Measurements from ENCODE around the gene PLAC9.
"Not testable (repeated sequence)": the region's sequence is repeated elsewhere in the genome, so short reads cannot be mapped to it uniquely, and the experiment has no call there.

Gene PLAC9, protein sequence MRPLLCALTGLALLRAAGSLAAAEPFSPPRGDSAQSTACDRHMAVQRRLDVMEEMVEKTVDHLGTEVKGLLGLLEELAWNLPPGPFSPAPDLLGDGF

GRCh38 chr10:80132299-80133139 lies at the start of gene PLAC9:
Gene PLAC9 (plus strand): TSS chr10:80132730. CDS start chr10:80132763, 33 bp downstream.
- Histone ChIP-seq H3K9me3 (ENCODE audit: control insufficient read depth, insufficient read depth, low read depth, low read length) (no peaks in the 10 kb centered on the region), H3K4me3 (ENCODE audit: low read depth, low read length) (peak within 1 kb of the TSS; percentile 62), H3K27me3 (ENCODE audit: control insufficient read depth, insufficient read depth, low read length) (peaks cover 23% of the 10 kb centered on the region), H3K9ac (ENCODE audit: low read length) (peak within 1 kb of the TSS; percentile 39), H3K36me3 (ENCODE audit: control insufficient read depth, insufficient read depth, low read length) (no peaks in the 10 kb centered on the region), H3K27ac (ENCODE audit: low read depth, low read length) (no peak within 1 kb of the TSS), H3K4me1 (ENCODE audit: control insufficient read depth, insufficient read depth, low read length) (peaks cover 16% of the 10 kb centered on the region)

GRCh38 chr10:80090121-80090520 lies 42.4 kb upstream of the PLAC9 start:
- H3K4me3 ChIP-seq (ENCODE audit: low read depth, low read length) = no peak overlapping the region
- no peak overlapping the region for H3K27ac ChIP-seq (ENCODE audit: low read depth, low read length)
- H3K4me1 ChIP-seq (ENCODE audit: control insufficient read depth, insufficient read depth, low read length) = no peaks in the 10 kb centered on the region
- 0 out of 2 replicates have a peak, but pooled peaks cover 2% of the 10 kb centered on the region for H3K36me3 ChIP-seq (ENCODE audit: control insufficient read depth, insufficient read depth, low read length)
- H3K9ac ChIP-seq (ENCODE audit: low read length) = no peak overlapping the region
- H3K27me3 ChIP-seq (ENCODE audit: control insufficient read depth, insufficient read depth, low read length) = no peaks in the 10 kb centered on the region
- H3K9me3 ChIP-seq (ENCODE audit: control insufficient read depth, insufficient read depth, low read depth, low read length) = no peaks in the 10 kb centered on the region

DNA sequence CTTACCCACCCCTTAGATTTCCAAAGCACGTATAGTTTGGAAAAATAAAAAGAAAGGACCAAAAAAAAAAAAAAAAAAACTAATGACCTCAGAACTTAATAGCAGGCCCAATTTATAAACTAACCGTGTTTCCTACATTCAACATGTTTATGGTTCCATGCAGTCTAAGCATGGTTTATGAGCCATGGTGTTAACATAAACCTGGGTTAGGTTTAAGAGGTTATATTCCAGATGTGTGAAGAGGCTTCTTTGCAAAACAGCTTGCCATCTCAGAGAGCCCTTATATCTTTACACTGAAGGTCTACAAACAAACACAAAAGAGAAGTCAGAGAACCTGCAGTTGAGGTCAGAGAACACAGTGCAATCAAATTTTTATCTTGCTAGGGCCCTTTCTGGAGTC lies 38.3 kb upstream of the PLAC9 start:
- Histone ChIP-seq H3K4me1 (ENCODE audit: control insufficient read depth, insufficient read depth, low read length) (no peaks in the 10 kb centered on the region), H3K9me3 (ENCODE audit: control insufficient read depth, insufficient read depth, low read depth, low read length) (no peaks in the 10 kb centered on the region), H3K27ac (ENCODE audit: low read depth, low read length) (no peak overlapping the region), H3K27me3 (ENCODE audit: control insufficient read depth, insufficient read depth, low read length) (no peaks in the 10 kb centered on the region), H3K4me3 (ENCODE audit: low read depth, low read length) (no peak overlapping the region), H3K9ac (ENCODE audit: low read length) (no peak overlapping the region), H3K36me3 (ENCODE audit: control insufficient read depth, insufficient read depth, low read length) (no peaks in the 10 kb centered on the region)

GRCh38 chr10:80098272-80098671 lies 34.3 kb upstream of the PLAC9 start:
- not testable (repeated sequence) for H3K9ac ChIP-seq (ENCODE audit: low read length); H3K9me3 ChIP-seq (ENCODE audit: control insufficient read depth, insufficient read depth, low read depth, low read length); H3K27ac ChIP-seq (ENCODE audit: low read depth, low read length); H3K4me1 ChIP-seq (ENCODE audit: control insufficient read depth, insufficient read depth, low read length); H3K36me3 ChIP-seq (ENCODE audit: control insufficient read depth, insufficient read depth, low read length); H3K27me3 ChIP-seq (ENCODE audit: control insufficient read depth, insufficient read depth, low read length); H3K4me3 ChIP-seq (ENCODE audit: low read depth, low read length)

GRCh38 chr10:80099295-80099694 lies 33.2 kb upstream of the PLAC9 start:
- H3K4me3 ChIP-seq (ENCODE audit: low read depth, low read length); H3K9me3 ChIP-seq (ENCODE audit: control insufficient read depth, insufficient read depth, low read depth, low read length); H3K4me1 ChIP-seq (ENCODE audit: control insufficient read depth, insufficient read depth, low read length); H3K36me3 ChIP-seq (ENCODE audit: control insufficient read depth, insufficient read depth, low read length); H3K27ac ChIP-seq (ENCODE audit: low read depth, low read length); H3K9ac ChIP-seq (ENCODE audit: low read length); H3K27me3 ChIP-seq (ENCODE audit: control insufficient read depth, insufficient read depth, low read length): not testable (repeated sequence)

- no peaks in the 10 kb centered on the region for H3K36me3 ChIP-seq (ENCODE audit: control insufficient read depth, insufficient read depth, low read length)
- peaks cover 8% of the 10 kb centered on the region; the same call in 1 of the 2 replicates for H3K4me1 ChIP-seq (ENCODE audit: control insufficient read depth, insufficient read depth, low read length)
- H3K9me3 ChIP-seq (ENCODE audit: control insufficient read depth, insufficient read depth, low read depth, low read length) = no peaks in the 10 kb centered on the region
- no peak overlapping the region for H3K9ac ChIP-seq (ENCODE audit: low read length)
- no peak overlapping the region for H3K27ac ChIP-seq (ENCODE audit: low read depth, low read length)
- H3K4me3 ChIP-seq (ENCODE audit: low read depth, low read length) = no peak overlapping the region
- no peaks in the 10 kb centered on the region for H3K27me3 ChIP-seq (ENCODE audit: control insufficient read depth, insufficient read depth, low read length)
Observed at GRCh38 chr10:80100116-80100515, 32.4 kb upstream of the PLAC9 start.

- Histone ChIP-seq H3K27me3 (ENCODE audit: control insufficient read depth, insufficient read depth, low read length) (no peaks in the 10 kb centered on the region), H3K36me3 (ENCODE audit: control insufficient read depth, insufficient read depth, low read length) (no peaks in the 10 kb centered on the region), H3K4me3 (ENCODE audit: low read depth, low read length) (no peak overlapping the region), H3K9me3 (ENCODE audit: control insufficient read depth, insufficient read depth, low read depth, low read length) (no peaks in the 10 kb centered on the region), H3K27ac (ENCODE audit: low read depth, low read length) (no peak overlapping the region), H3K4me1 (ENCODE audit: control insufficient read depth, insufficient read depth, low read length) (peaks cover 16% of the 10 kb centered on the region; the same call in 1 of the 2 replicates), H3K9ac (ENCODE audit: low read length) (no peak overlapping the region)
Observed at GRCh38 chr10:80100861-80101695, 31.5 kb upstream of the PLAC9 start.

DNA sequence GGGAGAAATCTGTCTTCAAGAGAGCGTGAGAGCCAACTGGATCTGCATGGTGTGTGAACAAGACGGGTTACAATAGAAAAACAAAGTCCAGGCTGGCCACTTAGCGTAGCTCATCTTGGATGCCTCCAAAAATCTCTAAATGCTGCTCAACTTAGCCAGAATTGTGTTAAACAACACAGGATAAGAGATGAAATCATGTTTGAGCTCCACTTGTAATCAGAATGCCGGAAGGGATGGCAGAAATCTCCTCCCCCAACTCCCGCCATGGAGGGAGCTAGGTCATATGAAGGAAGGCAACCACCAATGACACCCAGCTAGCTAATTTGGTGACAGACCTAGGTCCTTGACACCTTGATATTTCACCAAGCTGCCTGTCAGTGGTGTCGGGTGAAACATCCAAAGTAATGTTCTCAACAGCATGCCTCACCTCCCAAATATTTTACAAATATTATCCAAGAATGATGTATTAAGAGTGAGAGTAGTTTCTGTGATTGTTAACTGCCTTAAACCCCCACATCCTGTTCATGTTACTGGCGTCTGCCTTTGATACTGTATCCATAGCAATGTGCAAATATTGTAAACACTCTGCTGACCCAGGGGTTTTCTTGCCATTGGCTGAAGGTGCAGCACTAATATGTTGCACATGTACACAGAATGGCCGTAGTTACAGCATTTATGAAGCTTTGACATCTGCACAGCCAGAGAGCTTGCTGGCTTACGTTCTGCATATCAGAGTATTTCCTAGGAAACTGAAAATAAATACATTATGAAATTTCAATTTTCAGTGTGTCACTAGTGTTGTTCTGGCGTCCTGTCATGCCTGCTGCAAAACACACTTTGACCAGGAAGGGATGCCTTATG lies 28.2 kb upstream of the PLAC9 start:
- Histone ChIP-seq H3K4me1 (ENCODE audit: control insufficient read depth, insufficient read depth, low read length) (peaks cover 16% of the 10 kb centered on the region; the same call in 1 of the 2 replicates), H3K4me3 (ENCODE audit: low read depth, low read length) (no peak overlapping the region), H3K27ac (ENCODE audit: low read depth, low read length) (no peak overlapping the region), H3K9ac (ENCODE audit: low read length) (no peak overlapping the region), H3K36me3 (ENCODE audit: control insufficient read depth, insufficient read depth, low read length) (no peaks in the 10 kb centered on the region), H3K27me3 (ENCODE audit: control insufficient read depth, insufficient read depth, low read length) (no peaks in the 10 kb centered on the region), H3K9me3 (ENCODE audit: control insufficient read depth, insufficient read depth, low read depth, low read length) (peaks cover 16% of the 10 kb centered on the region)

- no peak overlapping the region for H3K9ac ChIP-seq (ENCODE audit: low read length)
- no peak overlapping the region for H3K4me3 ChIP-seq (ENCODE audit: low read depth, low read length)
- peaks cover 16% of the 10 kb centered on the region; the same call in 1 of the 2 replicates for H3K4me1 ChIP-seq (ENCODE audit: control insufficient read depth, insufficient read depth, low read length)
- H3K36me3 ChIP-seq (ENCODE audit: control insufficient read depth, insufficient read depth, low read length) = no peaks in the 10 kb centered on the region
- no peaks in the 10 kb centered on the region for H3K27me3 ChIP-seq (ENCODE audit: control insufficient read depth, insufficient read depth, low read length)
- no peak overlapping the region for H3K27ac ChIP-seq (ENCODE audit: low read depth, low read length)
- H3K9me3 ChIP-seq (ENCODE audit: control insufficient read depth, insufficient read depth, low read depth, low read length) = peaks cover 27% of the 10 kb centered on the region
Observed at GRCh38 chr10:80108576-80109239, 23.8 kb upstream of the PLAC9 start.

- H3K9me3 ChIP-seq (ENCODE audit: control insufficient read depth, insufficient read depth, low read depth, low read length) = peaks cover 27% of the 10 kb centered on the region
- H3K27ac ChIP-seq (ENCODE audit: low read depth, low read length) = no peak overlapping the region
- no peak overlapping the region for H3K9ac ChIP-seq (ENCODE audit: low read length)
- H3K4me1 ChIP-seq (ENCODE audit: control insufficient read depth, insufficient read depth, low read length) = no peaks in the 10 kb centered on the region; the same call in 1 of the 2 replicates
- H3K36me3 ChIP-seq (ENCODE audit: control insufficient read depth, insufficient read depth, low read length) = no peaks in the 10 kb centered on the region
- H3K4me3 ChIP-seq (ENCODE audit: low read depth, low read length) = no peak overlapping the region
- H3K27me3 ChIP-seq (ENCODE audit: control insufficient read depth, insufficient read depth, low read length) = no peaks in the 10 kb centered on the region
Observed at GRCh38 chr10:80110986-80111385, 21.5 kb upstream of the PLAC9 start.
